ENCODE measurements around the gene BORCS6. TPM values are rescaled to one million over a fixed set of nuclear protein-coding genes. Genes with fewer than 3 reads are reported as not detected.

Gene BORCS6
- total RNA-seq, 1 experiment from 2014 or later: 9.3 TPM

GRCh38 chr17:8164815-8165131 is 25.2 kb downstream of the BORCS6 start:
- ChIA-PET POLR2A (no interaction called here), CTCF (no interaction called here)
- DNase-seq (ENCODE audit: low read depth, low spot score) (no peak), ATAC-seq (no peak)
- TF ChIP-seq POLR2AphosphoS5 (IDR thresholded peaks at IDR 0.05; ENCODE audit: low read depth, low read length): no peak
- no peak for TF ChIP-seq SIN3A (IDR thresholded peaks at IDR 0.05; ENCODE audit: borderline replicate concordance, insufficient read depth, low read depth, low read length)
- no peak for TF ChIP-seq REST (IDR thresholded peaks at IDR 0.05; ENCODE audit: insufficient read depth in 1 of 2, low read depth in 2 of 2, low read length in 1 of 2)
- no peak for TF ChIP-seq CTCF (IDR thresholded peaks at IDR 0.05)
- TF ChIP-seq TCF7L2 (IDR thresholded peaks at IDR 0.05; ENCODE audit: low read depth, low read length): no peak
- Histone ChIP-seq H3K36me3 (ENCODE audit: control insufficient read depth, insufficient read depth, low read length) (no peaks in the 10 kb centered on the region; the same call in none of the 2 replicates), H3K4me1 (ENCODE audit: control insufficient read depth, insufficient read depth, low read length) (peaks cover 23% of the 10 kb centered on the region), H3K9me3 (ENCODE audit: control insufficient read depth, insufficient read depth, low read depth, low read length) (no peaks in the 10 kb centered on the region), H3K4me3 (ENCODE audit: low read depth in 2 of 2, low read length in 2 of 2) (peak overlapping the region in 1 of 2 experiments; percentile 53; a peak in 1 of 4 replicates), H3K27ac (ENCODE audit: low read length) (peak overlapping the region; percentile 71), H3K27me3 (ENCODE audit: control insufficient read depth, insufficient read depth, low read length) (no peaks in the 10 kb centered on the region)
- in situ Hi-C loops (cut with HindIII; ENCODE audit: low pct_unique_long_range_greater_than_20kb, low sequenced_read_pairs) (no loop called here), intact Hi-C loops (cut with micrococcal nuclease; ENCODE audit: unreplicated experiment) (no loop called here)
- BruUV-seq (replicated peaks): no TSS peak

GRCh38 chr17:8163978-8164814 is 25.8 kb downstream of the BORCS6 start:
- Histone ChIP-seq H3K9me3 (ENCODE audit: control insufficient read depth, insufficient read depth, low read depth, low read length) (no peaks in the 10 kb centered on the region), H3K36me3 (ENCODE audit: control insufficient read depth, insufficient read depth, low read length) (no peaks in the 10 kb centered on the region; the same call in none of the 2 replicates), H3K4me3 (ENCODE audit: low read depth in 2 of 2, low read length in 2 of 2) (peak overlapping the region; percentile 5 to 53; a peak in 3 of 4 replicates), H3K4me1 (ENCODE audit: control insufficient read depth, insufficient read depth, low read length) (peaks cover 29% of the 10 kb centered on the region), H3K27ac (ENCODE audit: low read length) (peak overlapping the region; percentile 71), H3K27me3 (ENCODE audit: control insufficient read depth, insufficient read depth, low read length) (no peaks in the 10 kb centered on the region)
- TF ChIP-seq POLR2AphosphoS5 (IDR thresholded peaks at IDR 0.05; ENCODE audit: low read depth, low read length) (no peak), TCF7L2 (IDR thresholded peaks at IDR 0.05; ENCODE audit: low read depth, low read length) (peak; percentile 19; the same call in 1 of the 2 replicates)
- BruUV-seq (replicated peaks): no TSS peak
- POLR2A ChIA-PET: interaction anchor here (1.3 kb wide), 1 partner anchor 9 kb away, joined by 17 read pairs; no protein-coding TSS in a partner anchor
- in situ Hi-C loops (cut with HindIII; ENCODE audit: low pct_unique_long_range_greater_than_20kb, low sequenced_read_pairs) (no loop called here), intact Hi-C loops (cut with micrococcal nuclease; ENCODE audit: unreplicated experiment) (no loop called here)
- no peak for DNase-seq (ENCODE audit: low read depth, low spot score)
- CTCF ChIA-PET: no interaction called here
- peak; percentile 63 for ATAC-seq

Data from Panc1 (cell line).